DMS 273 (cell line): ENCODE results near the gene SPIN2A.
A peak's percentile ranks its signal among the peaks of the same experiment; 100 is the strongest.
"Not testable (repeated sequence)": the region's sequence is repeated elsewhere in the genome, so short reads cannot be mapped to it uniquely, and the experiment has no call there.

Experiments used
- DNase-seq: peaks from one replicate; lab custom pipeline; 2025; ENCODE audit not compliant: unreplicated experiment; lab: John Stamatoyannopoulos, UW

Gene SPIN2A

GRCh38 chrX:57137073-57137472 is at the start of gene SPIN2A:
TSS of gene SPIN2A (minus strand) at chrX:57137397. CDS start at chrX:57136597, 800 bp downstream.
- DNase-seq: not testable (repeated sequence)

- DNase-seq: no peak
Measured at GRCh38 chrX:57178605-57179004, 41.4 kb upstream of the SPIN2A start.

- no peak for DNase-seq
Measured at GRCh38 chrX:57177070-57177469, 39.9 kb upstream of the SPIN2A start.

GRCh38 chrX:57172544-57172943 is 35.3 kb upstream of the SPIN2A start:
- DNase-seq: no peak

GRCh38 chrX:57156397-57157049 is 19.3 kb upstream of the SPIN2A start:
- DNase-seq: peak; percentile 52

- no peak for DNase-seq
Measured at GRCh38 chrX:57155171-57155570, 18.0 kb upstream of the SPIN2A start.

GRCh38 chrX:57152222-57152621 is 15.0 kb upstream of the SPIN2A start:
- not testable (repeated sequence) for DNase-seq

GRCh38 chrX:57138674-57139073 is 1.5 kb upstream of the SPIN2A start:
- no peak for DNase-seq

GRCh38 chrX:57137501-57137900 is 304 bp upstream of the SPIN2A start:
- no peak for DNase-seq

- not testable (repeated sequence) for DNase-seq
Measured at GRCh38 chrX:57136589-57136988, 608 bp downstream of the SPIN2A start.

- no peak for DNase-seq
Measured at GRCh38 chrX:57135287-57135686, 1.9 kb downstream of the SPIN2A start.

- DNase-seq: no peak
Measured at GRCh38 chrX:57134702-57135101, 2.5 kb downstream of the SPIN2A start.

GRCh38 chrX:57133706-57134105 is 3.5 kb downstream of the SPIN2A start:
- no peak for DNase-seq

- DNase-seq: not testable (repeated sequence)
Measured at GRCh38 chrX:57133284-57133683, 3.9 kb downstream of the SPIN2A start.

- DNase-seq: no peak
Measured at GRCh38 chrX:57132046-57132445, 5.2 kb downstream of the SPIN2A start.

GRCh38 chrX:57121816-57122215 is 15.4 kb downstream of the SPIN2A start:
- DNase-seq: no peak

GRCh38 chrX:57121162-57121755 is 15.9 kb downstream of the SPIN2A start, which contains the start of gene SPIN2B:
TSS of gene SPIN2B (minus strand) at chrX:57121548.
- DNase-seq: peak; percentile 95

GRCh38 chrX:57120619-57121161 is 16.5 kb downstream of the SPIN2A start:
- not testable (repeated sequence) for DNase-seq

GRCh38 chrX:57119416-57119815 is 17.8 kb downstream of the SPIN2A start:
- DNase-seq: no peak

GRCh38 chrX:57117566-57117965 is 19.6 kb downstream of the SPIN2A start:
- DNase-seq: not testable (repeated sequence)

- no peak for DNase-seq
Measured at GRCh38 chrX:57104921-57105398, 32.2 kb downstream of the SPIN2A start.

- no peak for DNase-seq
Measured at GRCh38 chrX:57104406-57104805, 32.8 kb downstream of the SPIN2A start.
